OCI-LY7 (cell line): Measurements from ENCODE around the gene RPUSD1. TPM values are rescaled to one million over a fixed set of nuclear protein-coding genes. Genes with fewer than 3 reads are reported as not detected.

Experiments
- BruUV-seq: library from RNA; stranded (reverse); fragments of 400-500 nt; replicated peaks from 2 replicates; lab custom pipeline; 2021; lab: Mats Ljungman, UMichigan
- CTCF ChIA-PET: fragments of 300-600 bp; sonication (Branson Sonifier 250); formaldehyde crosslinking; loops from one replicate; lab custom pipeline; 2022; ENCODE audit warnings: antibody characterized with exemption; ENCODE audit not compliant: unreplicated experiment; lab: Charles Lee
- POLR2A ChIA-PET: fragments of 300-600 bp; sonication (Branson Sonifier 250); formaldehyde crosslinking; loops from one replicate; lab custom pipeline; 2022; ENCODE audit warnings: antibody characterized with exemption; lab: Charles Lee
- DNase-seq: peaks from one replicate; pipeline ENCODE4 v3.0.0-alpha.2; 2015; ENCODE audit warnings: low spot score
- H2AFZ ChIP-seq: fragments of 200-600 bp; sonication (generic), shearing (Covaris generic); 2 replicates; pipeline ENCODE4 v1.6.1; 2014; ENCODE audit warnings: mild to moderate bottlenecking, antibody characterized with exemption, low read length, moderate library complexity
- H3K27ac ChIP-seq: fragments of 200-600 bp; sonication (generic); 2 replicates; pipeline ENCODE4 v1.5.1; 2014; ENCODE audit warnings: mixed run types, low read depth, mild to moderate bottlenecking, moderate library complexity, low read length, inconsistent platforms; ENCODE audit not compliant: poor library complexity, severe bottlenecking
- H3K36me3 ChIP-seq: fragments of 200-600 bp; sonication (generic); 2 replicates; pipeline ENCODE4 v1.6.1; 2014; ENCODE audit warnings: mild to moderate bottlenecking, antibody characterized with exemption, low read length, moderate library complexity, mixed read lengths; ENCODE audit not compliant: insufficient read depth
- H3K4me1 ChIP-seq: fragments of 200-600 bp; sonication (generic); 2 replicates; pipeline ENCODE4 v1.5.1; 2014; ENCODE audit warnings: mild to moderate bottlenecking, low read length; ENCODE audit not compliant: insufficient read depth, poor library complexity, severe bottlenecking
- H3K4me2 ChIP-seq: fragments of 200-600 bp; sonication (generic); 2 replicates; pipeline ENCODE4 v1.6.1; 2014; ENCODE audit warnings: mild to moderate bottlenecking, low read length
- H3K4me3 ChIP-seq: fragments of 200-600 bp; sonication (generic); 2 replicates; pipeline ENCODE4 v1.5.1; 2014; ENCODE audit warnings: mild to moderate bottlenecking, low read depth, low read length; ENCODE audit not compliant: poor library complexity, severe bottlenecking
- H3K79me2 ChIP-seq: fragments of 200-600 bp; sonication (generic); 2 replicates; pipeline ENCODE4 v1.6.1; 2016; ENCODE audit warnings: low read depth, mild to moderate bottlenecking, low read length, moderate library complexity, mixed read lengths; ENCODE audit not compliant: insufficient read depth
- H3K9me2 ChIP-seq: fragments of 200-600 bp; sonication (generic); 2 replicates; pipeline ENCODE4 v1.6.1; 2016; ENCODE audit warnings: mild to moderate bottlenecking, low read length, mixed read lengths; ENCODE audit not compliant: insufficient read depth
- H3K9me3 ChIP-seq: fragments of 200-600 bp; sonication (generic); 2 replicates; pipeline ENCODE4 v1.6.1; 2014; ENCODE audit warnings: mild to moderate bottlenecking, mixed run types, low read length, mixed read lengths
- H4K20me1 ChIP-seq: fragments of 200-600 bp; sonication (generic); 2 replicates; pipeline ENCODE4 v1.6.1; 2014; ENCODE audit warnings: mild to moderate bottlenecking, antibody characterized with exemption, low read length, moderate library complexity, mixed read lengths; ENCODE audit not compliant: insufficient read depth
- CTCF ChIP-seq: fragments of 200-600 bp; sonication (generic); conservative IDR thresholded peaks from 2 replicates; pipeline ENCODE4 v1.5.1; 2014; ENCODE audit warnings: mild to moderate bottlenecking, antibody characterized with exemption, low read length, moderate library complexity, mixed read lengths
- EZH2phosphoT487 ChIP-seq: fragments of 200-600 bp; sonication (generic); IDR thresholded peaks from 2 replicates; pipeline ENCODE4 v1.6.1; 2018; ENCODE audit warnings: low read depth, borderline replicate concordance, mild to moderate bottlenecking, mixed run types, antibody characterized with exemption, low read length, moderate library complexity, mixed read lengths
- intact Hi-C: fragments of 100-400 bp; cut with micrococcal nuclease; formaldehyde crosslinking; loops from one replicate; pipeline ENCODE4 v1.10.0; 2022; ENCODE audit not compliant: unreplicated experiment
- total RNA-seq, 2 experiments: library from RNA; depleted of rRNA in 1 of 2; stranded (reverse); fragments of >200 nt in 1 of 2; shearing (Covaris generic) in 1 of 2; gene quantifications; 2 replicates each; pipeline ENCODE4 v1.2.3, GENCODE V29; 2014 to 2022

RPUSD1 gene
- total RNA-seq, 2 experiments from 2014 or later, result 48.6 to 64.1 TPM

- no peak for TF ChIP-seq EZH2phosphoT487
- TF ChIP-seq CTCF, result no peak
- H3K36me3 ChIP-seq, result peaks cover 33% of the 10 kb centered on the region
- no peak within 1 kb of the TSS for H3K4me2 ChIP-seq
- H3K9me3 ChIP-seq, result no peaks in the 10 kb centered on the region
- H3K9me2 ChIP-seq, result no peaks in the 10 kb centered on the region
- H3K27ac ChIP-seq, result no peak within 1 kb of the TSS
- H3K4me1 ChIP-seq, result peaks cover 6% of the 10 kb centered on the region
- intact Hi-C loops, result no loop called here
- POLR2A ChIA-PET, result no interaction called here
- no peak for DNase-seq
- H3K79me2 ChIP-seq, result no peaks in the 10 kb centered on the region
- CTCF ChIA-PET, result no interaction called here
- BruUV-seq, result no TSS peak
- H2AFZ ChIP-seq, result no peak within 1 kb of the TSS
- H3K4me3 ChIP-seq, result no peak within 1 kb of the TSS
- no peaks in the 10 kb centered on the region for H4K20me1 ChIP-seq
Observed at GRCh38 chr16:799948-800833, 12.0 kb upstream of the RPUSD1 start, which contains the start of gene GNG13. Gene GNG13 (minus strand): TSS chr16:800734. CDS start chr16:799077, 1,657 bp downstream.

- no peak for DNase-seq
- H4K20me1 ChIP-seq, result no peaks in the 10 kb centered on the region
- POLR2A ChIA-PET, result no interaction called here
- no TSS peak for BruUV-seq
- H3K36me3 ChIP-seq, result peaks cover 33% of the 10 kb centered on the region
- H3K4me2 ChIP-seq, result no peak overlapping the region
- H3K9me3 ChIP-seq, result no peaks in the 10 kb centered on the region
- no peaks in the 10 kb centered on the region for H3K9me2 ChIP-seq
- peaks cover 6% of the 10 kb centered on the region for H3K4me1 ChIP-seq
- H3K79me2 ChIP-seq, result no peaks in the 10 kb centered on the region
- CTCF ChIA-PET, result no interaction called here
- TF ChIP-seq EZH2phosphoT487 (no peak), CTCF (no peak)
- no peak overlapping the region for H2AFZ ChIP-seq
- intact Hi-C loops, result no loop called here
- no peak overlapping the region for H3K27ac ChIP-seq
- H3K4me3 ChIP-seq, result no peak overlapping the region
Observed at GRCh38 chr16:799111-799947, 11.1 kb upstream of the RPUSD1 start.
